DMS 273 (cell line): ENCODE results near the gene ANKRD30A.
A peak's percentile ranks its signal among the peaks of the same experiment; 100 is the strongest.
"Not testable (repeated sequence)": the region's sequence is repeated elsewhere in the genome, so short reads cannot be mapped to it uniquely, and the experiment has no call there.

Experiments used
- DNase-seq: peaks from one replicate; lab custom pipeline; 2025; ENCODE audit not compliant: unreplicated experiment; lab: John Stamatoyannopoulos, UW

Gene ANKRD30A

GRCh38 chr10:37246637-37247036, 121.2 kb downstream of the ANKRD30A start:
- DNase-seq, result no peak

- DNase-seq, result not testable (repeated sequence)
Observed at GRCh38 chr10:37255837-37256236, 130.4 kb downstream of the ANKRD30A start.

GRCh38 chr10:37263304-37263703, 137.9 kb downstream of the ANKRD30A start:
- DNase-seq, result peak; percentile 3

GRCh38 chr10:37268266-37268665, 142.9 kb downstream of the ANKRD30A start:
- no peak for DNase-seq

- no peak for DNase-seq
Observed at GRCh38 chr10:37269554-37270256, 144.3 kb downstream of the ANKRD30A start.

GRCh38 chr10:37275216-37275777, 149.9 kb downstream of the ANKRD30A start:
- no peak for DNase-seq

- no peak for DNase-seq
Observed at GRCh38 chr10:37285063-37285462, 159.7 kb downstream of the ANKRD30A start.

GRCh38 chr10:37289833-37290464, 164.6 kb downstream of the ANKRD30A start:
- no peak for DNase-seq

GRCh38 chr10:37301271-37301670, 175.9 kb downstream of the ANKRD30A start:
- no peak for DNase-seq

- DNase-seq, result no peak
Observed at GRCh38 chr10:37304036-37304435, 178.6 kb downstream of the ANKRD30A start.

- DNase-seq, result no peak
Observed at GRCh38 chr10:37314350-37314749, 189.0 kb downstream of the ANKRD30A start.

GRCh38 chr10:37314862-37315261, 189.5 kb downstream of the ANKRD30A start:
- no peak for DNase-seq

- no peak for DNase-seq
Observed at GRCh38 chr10:37344413-37344812, 219.0 kb downstream of the ANKRD30A start.

- DNase-seq, result no peak
Observed at GRCh38 chr10:37379991-37380390, 254.6 kb downstream of the ANKRD30A start.

- no peak for DNase-seq
Observed at GRCh38 chr10:37381271-37381670, 255.9 kb downstream of the ANKRD30A start.

- no peak for DNase-seq
Observed at GRCh38 chr10:37384923-37385322, 259.5 kb downstream of the ANKRD30A start.

GRCh38 chr10:37390926-37391325, 265.5 kb downstream of the ANKRD30A start:
- DNase-seq, result no peak

- not testable (repeated sequence) for DNase-seq
Observed at GRCh38 chr10:37400774-37401173, 275.4 kb downstream of the ANKRD30A start.

GRCh38 chr10:37401225-37401624, 275.8 kb downstream of the ANKRD30A start:
- no peak for DNase-seq

GRCh38 chr10:37403776-37404175, 278.4 kb downstream of the ANKRD30A start:
- peak; percentile 0 for DNase-seq
